GDM1 (cell line): ENCODE measurements around the gene BPIFB2.
"Not testable (repeated sequence)": the region's sequence is repeated elsewhere in the genome, so short reads cannot be mapped to it uniquely, and the experiment has no call there.

Experiments used
- DNase-seq: peaks from one replicate; lab custom pipeline; 2025; lab: John Stamatoyannopoulos, UW

BPIFB2 gene

GRCh38 chr20:32970115-32970972, 37.2 kb upstream of the BPIFB2 start:
- DNase-seq, result no peak

- DNase-seq, result no peak
These were observed 36.6 kb upstream of the BPIFB2 start for GRCh38 chr20:32970973-32971300.

- DNase-seq, result no peak
These were observed 35.8 kb upstream of the BPIFB2 start for GRCh38 chr20:32971703-32972161.

- DNase-seq, result peak; percentile 87
These were observed 35.1 kb upstream of the BPIFB2 start for GRCh38 chr20:32972181-32973076.

GRCh38 chr20:32973077-32973717, 34.3 kb upstream of the BPIFB2 start:
- DNase-seq, result no peak

GRCh38 chr20:32974204-32975064, 33.1 kb upstream of the BPIFB2 start:
- DNase-seq, result not testable (repeated sequence)

- not testable (repeated sequence) for DNase-seq
These were observed 32.4 kb upstream of the BPIFB2 start for GRCh38 chr20:32975121-32975520.

GRCh38 chr20:32975698-32976674, 31.5 kb upstream of the BPIFB2 start:
- DNase-seq, result no peak

GRCh38 chr20:32976746-32977145, 30.8 kb upstream of the BPIFB2 start:
- DNase-seq, result no peak

GRCh38 chr20:32977281-32978008, 30.1 kb upstream of the BPIFB2 start:
- DNase-seq, result no peak

- DNase-seq, result no peak
These were observed 29.5 kb upstream of the BPIFB2 start for GRCh38 chr20:32978009-32978335.

GRCh38 chr20:32979201-32979998, 28.1 kb upstream of the BPIFB2 start:
- no peak for DNase-seq

GRCh38 chr20:32980131-32980941, 27.2 kb upstream of the BPIFB2 start:
- no peak for DNase-seq

GRCh38 chr20:32980990-32981389, 26.5 kb upstream of the BPIFB2 start:
- no peak for DNase-seq

- DNase-seq, result no peak
These were observed 24.7 kb upstream of the BPIFB2 start for GRCh38 chr20:32982617-32983458.

GRCh38 chr20:32983459-32984112, 23.9 kb upstream of the BPIFB2 start:
- no peak for DNase-seq

- no peak for DNase-seq
These were observed 23.3 kb upstream of the BPIFB2 start for GRCh38 chr20:32984196-32984595.
